Bone marrow (tissue), 2 donors: Measurements from ENCODE around the gene C4BPA.
A peak's percentile ranks its signal among the peaks of the same experiment; 100 is the strongest.

Experiments
- DNase-seq, 2 donors: peaks; one replicate each; lab custom pipeline; 2025; lab: John Stamatoyannopoulos, UW

Gene C4BPA

DNA sequence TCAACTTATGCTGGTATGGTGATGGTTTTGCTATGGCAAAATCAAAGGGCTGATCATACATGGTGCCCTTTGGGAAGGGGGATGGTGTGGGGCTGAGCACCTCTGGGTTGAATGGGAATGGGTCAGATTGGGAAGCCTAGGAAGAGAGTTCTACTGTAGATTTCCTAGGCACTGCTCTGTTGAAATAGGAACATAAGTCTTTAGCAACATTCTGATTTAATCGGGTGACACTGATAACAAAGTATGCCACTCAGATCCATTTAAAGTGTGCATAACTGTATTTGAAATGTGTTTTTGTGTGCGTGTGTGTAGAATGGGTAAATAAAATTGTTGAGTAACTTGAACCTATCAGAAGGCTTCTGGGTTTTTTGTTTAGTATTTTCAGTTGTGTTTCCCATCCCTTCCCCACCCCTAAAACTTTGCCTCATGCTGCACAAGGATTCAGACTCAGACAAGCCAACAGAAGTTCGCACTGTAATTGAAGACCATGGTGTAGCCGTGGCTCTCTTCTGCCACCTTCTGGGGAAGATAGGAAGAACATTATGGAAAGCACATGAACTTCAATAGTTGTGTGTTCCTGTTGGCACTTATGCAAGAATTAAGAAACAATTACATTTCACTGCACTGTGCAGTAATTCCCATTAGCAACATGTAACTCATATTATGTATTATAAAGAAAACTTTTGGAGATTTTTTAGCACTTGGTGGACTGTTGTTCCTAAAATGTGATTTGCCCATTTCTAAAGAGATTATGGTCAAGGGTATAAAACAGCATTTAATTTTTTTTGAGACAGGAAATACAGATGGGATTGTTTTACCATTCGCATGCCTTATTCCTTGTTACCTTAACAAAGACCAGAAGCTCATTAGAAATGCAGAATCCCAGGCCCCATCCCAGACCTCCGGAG is 26.3 kb upstream of the C4BPA start:
- DNase-seq: peak in 1 of 2 donors; percentile 74

DNA sequence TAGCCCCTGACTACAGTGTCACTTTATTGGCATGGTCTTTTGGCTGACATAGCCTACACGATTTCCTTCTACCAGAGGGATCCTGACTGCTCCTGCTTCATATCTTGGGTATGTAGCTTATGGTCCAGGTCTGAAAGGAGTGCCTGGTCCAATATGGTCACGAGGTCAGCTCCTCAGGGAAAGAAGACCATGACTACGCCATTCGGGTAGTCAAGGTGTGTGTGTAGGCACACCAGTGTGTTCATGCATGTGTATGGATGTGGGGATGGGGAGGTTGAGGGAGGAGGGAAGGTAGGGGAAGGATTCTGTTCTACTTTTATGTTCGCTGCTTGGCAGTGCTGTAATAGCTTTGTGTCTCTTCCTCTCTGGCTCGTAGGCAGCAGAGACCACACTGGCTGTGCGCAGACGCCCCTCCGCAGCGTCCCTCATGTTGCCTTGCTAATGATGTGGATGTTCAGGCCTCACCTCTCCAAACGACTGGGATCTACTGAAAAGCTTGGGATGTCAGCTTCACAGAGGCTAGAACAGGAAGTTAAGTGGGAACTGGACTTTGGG is 25.4 kb upstream of the C4BPA start:
- DNase-seq: no peak

DNA sequence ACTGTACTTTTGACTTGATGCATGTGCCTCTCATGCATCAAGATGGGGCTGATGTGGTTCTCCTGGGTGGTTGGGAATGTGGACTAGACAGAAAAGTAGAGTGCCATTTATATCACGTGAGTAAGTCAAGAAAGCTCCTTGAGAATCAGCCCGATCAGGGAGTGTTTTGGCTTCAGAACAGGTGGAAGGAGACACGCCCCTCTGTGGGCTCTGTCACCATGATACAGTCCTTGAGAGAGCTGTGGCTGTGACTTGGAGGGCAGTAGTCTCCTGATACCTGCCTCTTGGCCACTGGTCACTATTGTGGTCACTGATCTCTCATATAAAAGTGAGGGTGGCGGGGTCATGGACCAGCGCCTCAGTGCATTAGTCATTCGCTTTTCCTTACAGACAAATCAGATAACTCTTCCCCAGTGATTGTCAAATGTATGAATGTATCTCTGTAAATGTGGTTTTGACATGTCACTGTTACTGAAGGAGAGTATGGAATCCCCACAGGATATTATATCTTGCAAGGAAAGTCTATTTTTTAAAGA is 24.3 kb upstream of the C4BPA start:
- no peak for DNase-seq

DNA sequence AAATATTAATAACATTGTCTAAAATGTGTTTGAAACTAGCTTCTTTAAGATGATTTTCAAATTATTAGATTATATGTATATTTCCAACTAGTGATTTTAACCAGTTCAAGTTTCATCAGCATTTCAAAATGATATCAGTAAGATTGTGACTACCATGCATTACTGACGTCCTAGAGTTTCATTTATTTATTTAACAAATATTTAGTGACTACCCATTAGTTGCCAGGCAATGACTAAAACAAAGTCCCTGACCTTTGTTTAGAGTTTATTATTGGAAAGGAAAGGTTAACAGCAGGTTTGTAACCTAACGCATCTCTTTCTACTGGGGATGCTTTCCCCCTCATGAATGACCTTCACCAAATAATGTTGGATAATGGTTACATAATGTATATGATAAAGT is 22.9 kb upstream of the C4BPA start:
- no peak for DNase-seq

DNA sequence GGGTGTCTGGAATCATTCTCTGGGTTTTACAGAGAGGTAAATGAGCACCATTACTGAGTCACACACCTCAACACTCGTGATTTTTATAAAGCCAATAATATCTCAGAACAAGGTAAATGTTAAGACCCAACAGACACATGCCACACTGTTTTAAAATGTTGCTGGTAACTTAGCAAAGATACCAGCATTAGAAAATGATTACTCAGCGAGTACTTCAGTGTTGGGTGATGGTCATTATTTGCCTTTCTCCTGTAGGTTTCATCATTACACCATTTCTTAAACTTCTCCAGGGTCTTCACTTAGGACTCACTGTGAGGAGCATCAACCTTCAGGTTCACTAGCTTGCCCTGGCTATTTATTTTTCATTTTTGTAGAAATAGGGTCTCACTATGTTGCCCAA is 22.2 kb upstream of the C4BPA start:
- DNase-seq: no peak

DNA sequence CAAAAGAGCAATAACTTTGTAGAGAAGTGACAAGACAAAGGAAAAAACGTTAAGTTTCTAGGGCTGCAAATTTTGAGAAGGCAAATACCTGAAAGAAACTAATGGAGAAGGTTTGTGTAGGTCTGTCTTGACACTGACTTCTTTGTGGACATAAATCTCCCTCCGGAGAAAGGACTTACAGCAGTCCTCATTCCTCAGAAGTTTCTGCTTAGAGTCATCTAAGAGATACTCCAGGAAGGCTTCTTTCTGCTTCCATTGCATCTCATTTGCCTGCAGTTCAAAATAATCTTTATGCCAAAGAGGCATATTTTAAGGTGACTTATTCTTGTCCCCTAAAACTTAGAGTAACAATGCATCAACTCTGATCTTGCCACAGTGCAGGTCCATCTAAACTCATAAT is 19.8 kb upstream of the C4BPA start:
- DNase-seq: no peak

DNA sequence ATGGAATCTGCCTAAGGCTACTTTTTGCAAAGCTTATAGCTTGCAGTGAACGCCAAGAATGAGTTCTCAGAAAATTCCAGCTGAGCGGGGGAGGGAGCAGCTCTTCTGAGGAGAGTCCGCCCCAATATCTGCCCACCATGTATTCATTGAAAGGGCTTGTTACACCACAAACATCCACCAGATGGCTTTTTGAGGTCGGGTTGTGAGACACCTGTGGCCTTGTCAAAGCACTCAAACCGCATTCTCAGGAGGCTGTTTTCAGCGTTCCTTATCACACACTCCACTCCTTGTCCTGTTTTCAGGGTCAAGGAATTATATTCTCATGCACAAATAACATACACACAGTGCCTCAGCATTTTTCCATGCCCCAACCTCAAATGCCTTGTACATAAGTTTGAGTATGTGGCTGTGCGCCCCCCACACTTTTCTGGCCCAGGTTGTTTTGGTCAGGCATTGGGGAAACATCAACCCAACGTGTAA is 19.3 kb upstream of the C4BPA start:
- DNase-seq: peak in 1 of 2 donors; percentile 46

DNA sequence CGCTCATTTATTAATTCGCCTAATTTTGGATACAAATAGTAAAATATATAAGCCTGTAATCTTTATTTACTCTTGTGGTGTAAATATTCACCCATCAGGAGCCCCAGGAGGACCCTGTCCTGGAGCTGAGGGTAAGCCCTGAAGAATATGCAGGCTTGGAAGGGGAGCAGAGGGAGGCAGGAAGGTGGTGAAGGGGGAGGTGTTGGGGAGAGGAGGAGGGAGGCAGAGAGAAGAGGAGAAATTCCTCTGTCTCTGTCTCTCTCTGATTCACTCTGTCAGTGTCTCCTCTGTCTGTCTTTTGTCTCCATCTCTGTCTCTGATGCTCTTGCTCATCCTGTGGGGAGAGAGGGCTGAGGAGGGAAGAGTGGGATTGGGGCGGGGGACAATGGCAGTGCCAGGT is 18.1 kb upstream of the C4BPA start:
- DNase-seq: no peak

DNA sequence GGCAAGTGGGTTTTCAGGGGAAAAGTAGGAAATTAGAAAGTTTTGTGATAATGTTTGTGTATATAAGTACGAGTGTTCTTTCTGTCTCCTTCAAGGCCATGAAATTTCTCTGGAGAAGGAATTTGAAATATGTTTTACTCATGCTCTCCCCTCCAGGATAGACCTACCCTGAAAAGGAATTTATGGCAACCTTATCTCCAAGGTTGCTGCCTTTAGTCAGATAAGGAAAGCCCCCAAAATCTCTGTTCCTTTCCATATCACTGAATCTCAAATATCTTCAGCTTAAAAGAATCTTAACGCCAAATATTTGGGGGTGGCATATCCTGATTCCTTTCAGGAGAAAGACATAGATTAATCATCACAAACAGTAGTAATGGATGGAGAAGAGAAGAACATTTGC is 15.9 kb upstream of the C4BPA start:
- no peak for DNase-seq

DNA sequence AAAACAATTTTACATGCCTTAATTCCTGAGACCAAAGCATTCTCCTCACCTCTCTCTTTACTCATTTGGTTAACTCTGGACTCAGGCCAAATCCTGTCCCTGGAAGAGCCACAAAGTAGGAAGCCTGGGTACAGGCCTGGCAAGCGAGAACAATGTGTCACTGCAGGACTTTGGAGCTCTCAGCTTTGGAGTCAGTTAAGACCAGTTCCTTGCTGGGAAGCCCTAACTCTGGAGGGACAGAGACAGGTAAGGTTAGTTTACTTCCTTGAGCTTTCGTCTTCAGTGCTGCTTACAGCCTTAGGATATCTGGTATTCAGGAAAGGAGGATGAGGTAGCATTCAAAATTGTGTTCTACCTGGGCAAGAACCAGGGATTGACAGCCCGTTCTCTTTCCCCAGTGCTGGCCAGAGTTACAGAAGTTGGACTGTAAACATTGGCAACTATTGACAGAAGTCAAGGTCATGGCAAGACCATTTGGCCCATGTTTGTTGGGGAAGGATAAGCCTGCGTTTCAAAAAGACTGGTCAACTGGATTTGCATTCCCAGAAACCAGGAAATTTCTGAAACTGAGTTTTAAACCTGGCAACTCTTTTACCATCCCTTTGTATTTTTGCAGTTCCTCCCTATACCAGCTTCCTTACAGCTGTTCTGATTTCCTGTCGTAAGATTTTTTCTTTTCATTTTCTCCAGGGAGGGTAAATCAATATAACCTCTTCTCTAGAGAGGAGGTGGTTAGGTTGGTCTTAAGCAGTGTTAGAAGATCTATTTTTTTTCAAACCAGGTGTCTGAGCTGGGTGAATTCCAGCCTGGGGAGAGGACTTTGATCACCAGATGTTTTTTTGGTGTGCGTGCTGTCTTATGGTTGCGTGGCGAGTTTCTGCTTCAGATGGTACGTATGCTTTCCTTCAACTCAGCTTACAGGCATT is 15.1 kb upstream of the C4BPA start, which contains the start of gene C4BPB:
Gene C4BPB, plus strand, starts transcription at position 160 of the 926 bp plus-strand sequence. Its CDS starts 672 bp downstream, at position 832.
- no peak for DNase-seq

DNA sequence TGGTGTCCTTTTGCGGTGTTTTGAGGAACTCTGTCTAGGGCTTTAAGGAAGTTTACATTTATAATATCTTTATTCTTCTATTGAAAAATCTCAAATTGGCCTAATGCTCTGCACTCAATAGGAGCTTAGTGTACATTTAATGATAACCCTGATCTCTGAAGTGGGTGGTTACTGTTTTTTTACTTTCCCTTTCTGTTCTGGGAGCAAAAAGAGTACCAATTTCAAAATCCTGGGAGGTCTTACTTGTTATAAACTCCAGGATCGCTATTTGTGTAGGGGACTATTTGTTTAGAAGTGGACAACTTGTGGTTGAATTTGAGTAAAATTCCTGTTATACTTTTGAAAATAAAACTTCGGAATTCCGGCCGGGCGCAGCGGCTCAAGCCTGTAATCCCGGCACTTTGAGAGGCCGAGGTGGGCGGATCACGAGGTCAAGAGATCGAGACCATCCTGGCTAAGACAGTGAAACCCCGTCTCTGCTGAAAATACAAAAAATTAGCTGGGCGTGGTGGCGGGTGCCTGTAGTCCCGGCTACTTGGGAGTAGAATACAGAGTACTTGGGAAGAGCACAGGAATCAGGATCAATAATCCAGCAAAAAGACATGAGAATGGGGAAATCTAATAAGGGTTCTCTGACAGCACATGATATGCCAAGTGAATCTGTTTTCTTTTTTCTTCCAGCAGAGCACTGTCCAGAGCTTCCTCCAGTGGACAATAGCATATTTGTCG is 14.2 kb upstream of the C4BPA start:
- DNase-seq: no peak

DNA sequence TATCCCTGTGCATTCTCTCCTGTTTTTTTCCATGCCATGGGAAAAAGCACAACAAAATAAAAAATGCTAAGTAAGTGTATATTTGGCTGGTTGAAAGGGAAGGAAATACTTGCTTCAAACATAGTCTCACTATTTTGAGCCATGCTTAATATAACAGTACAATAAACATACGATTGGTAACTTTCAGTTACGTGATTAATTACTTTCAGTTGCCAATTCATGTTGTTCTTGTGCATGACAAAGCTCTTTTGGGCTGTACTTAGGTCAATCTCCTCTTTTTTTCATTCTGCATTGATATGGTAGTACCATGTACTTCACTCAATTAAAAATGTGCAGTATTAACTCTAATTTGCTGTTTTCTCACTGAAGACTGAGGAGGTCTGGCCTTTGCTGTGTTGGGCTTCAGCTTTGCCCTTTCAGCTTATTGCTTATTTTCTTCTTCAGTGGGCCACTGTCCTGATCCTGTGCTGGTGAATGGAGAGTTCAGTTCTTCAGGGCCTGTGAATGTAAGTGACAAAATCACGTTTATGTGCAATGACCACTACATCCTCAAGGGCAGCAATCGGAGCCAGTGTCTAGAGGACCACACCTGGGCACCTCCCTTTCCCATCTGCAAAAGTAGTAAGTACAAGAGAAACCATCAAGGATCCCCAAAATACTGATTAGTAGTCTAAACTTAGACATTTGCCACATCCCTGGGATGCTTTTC is 12.7 kb upstream of the C4BPA start:
- peak in 1 of 2 donors; percentile 3 for DNase-seq

DNA sequence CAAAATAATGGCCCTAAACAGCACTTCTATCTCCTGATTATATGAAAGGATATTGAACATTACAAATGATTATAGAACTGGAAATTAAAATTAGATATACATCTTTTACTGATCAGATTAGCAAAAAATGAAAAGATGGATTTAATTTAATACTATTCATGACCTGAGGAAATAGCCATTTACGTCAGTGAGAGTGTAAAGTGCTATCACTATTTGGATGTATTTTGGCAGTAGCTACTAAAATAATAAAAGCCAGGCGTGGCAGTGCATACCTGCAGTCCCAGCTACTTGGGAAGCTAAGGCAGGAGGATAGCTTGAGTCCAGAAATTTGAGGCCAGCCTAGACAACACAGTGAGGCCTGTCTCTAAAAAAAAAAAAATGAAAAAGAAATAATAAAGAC is 10.1 kb upstream of the C4BPA start:
- DNase-seq: no peak

DNA sequence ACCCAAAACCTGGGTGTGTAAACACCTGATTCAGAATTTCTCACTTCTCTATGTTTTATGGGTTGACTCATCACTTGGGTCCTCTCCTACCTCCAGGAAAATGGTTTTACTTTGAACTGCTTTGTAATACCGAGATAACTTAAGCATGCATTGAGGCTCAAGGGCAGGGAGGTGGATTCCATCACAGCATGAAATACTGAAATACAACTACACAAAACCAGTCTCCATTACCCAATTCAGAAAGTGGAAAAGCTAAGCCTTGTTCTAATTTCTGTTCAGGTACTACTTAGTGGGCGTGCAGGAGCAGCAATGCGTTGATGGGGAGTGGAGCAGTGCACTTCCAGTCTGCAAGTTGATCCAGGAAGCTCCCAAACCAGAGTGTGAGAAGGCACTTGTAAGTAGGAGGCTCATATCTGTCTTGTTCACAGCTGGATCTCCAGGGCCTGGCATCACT is 6.1 kb upstream of the C4BPA start:
- no peak for DNase-seq

DNA sequence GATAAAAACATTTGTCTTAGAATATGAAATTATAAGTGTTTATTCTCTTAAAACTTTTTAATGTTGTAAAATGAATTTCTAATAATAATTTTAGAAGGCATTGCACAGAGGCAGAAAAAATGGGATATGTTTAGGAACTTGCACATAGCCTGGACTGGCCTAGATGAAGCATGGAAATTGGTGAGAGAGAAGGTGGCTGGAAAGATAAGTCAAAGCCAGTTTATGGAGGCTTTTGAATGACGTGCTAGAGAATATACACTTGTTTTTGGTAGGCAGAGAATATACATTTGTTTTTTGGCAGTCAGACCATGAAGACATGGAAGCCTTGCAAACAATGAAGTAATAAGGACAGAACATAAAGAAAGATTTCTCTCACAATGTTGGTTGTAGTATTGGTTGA is 2.3 kb upstream of the C4BPA start:
- DNase-seq: no peak

DNA sequence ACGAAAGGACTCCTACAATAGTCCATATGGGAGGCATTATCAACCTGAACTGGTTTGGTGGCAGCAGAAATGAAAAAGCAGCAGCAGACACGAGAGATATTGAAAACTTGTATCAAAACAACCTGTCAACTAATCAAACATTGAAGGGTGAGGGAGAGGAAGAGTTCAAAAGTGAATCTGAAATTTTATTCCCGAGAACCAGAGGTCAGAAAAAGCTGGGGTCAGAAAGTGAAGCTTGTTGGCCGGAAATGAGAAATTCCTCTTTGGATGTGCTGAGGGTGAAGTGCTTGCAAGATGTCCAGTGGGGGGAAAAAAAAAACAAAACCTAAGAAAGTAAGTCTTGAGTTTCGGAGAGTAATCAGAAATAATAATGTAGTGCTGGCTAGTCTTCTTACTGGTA is 1.9 kb upstream of the C4BPA start:
- DNase-seq: no peak

DNA sequence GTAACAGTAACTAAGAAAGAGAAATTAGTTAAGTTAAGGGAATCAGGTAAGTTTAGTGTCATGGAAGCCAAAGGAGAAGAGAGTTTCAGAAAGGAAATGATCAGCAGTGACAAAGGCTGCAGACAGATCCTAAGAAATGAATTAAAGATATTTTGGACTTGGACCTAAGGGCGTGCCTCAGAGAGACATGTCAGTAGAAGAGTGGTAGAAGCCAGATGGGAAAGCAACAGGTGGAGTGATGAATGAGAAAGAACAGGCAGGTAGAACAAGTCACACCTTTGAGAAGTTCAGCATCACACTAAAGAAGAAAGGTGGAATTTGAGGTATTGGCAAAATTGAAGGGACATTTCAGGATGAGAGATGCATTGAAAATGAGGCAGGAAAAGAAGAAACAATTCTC is 1.4 kb upstream of the C4BPA start:
- no peak for DNase-seq

DNA sequence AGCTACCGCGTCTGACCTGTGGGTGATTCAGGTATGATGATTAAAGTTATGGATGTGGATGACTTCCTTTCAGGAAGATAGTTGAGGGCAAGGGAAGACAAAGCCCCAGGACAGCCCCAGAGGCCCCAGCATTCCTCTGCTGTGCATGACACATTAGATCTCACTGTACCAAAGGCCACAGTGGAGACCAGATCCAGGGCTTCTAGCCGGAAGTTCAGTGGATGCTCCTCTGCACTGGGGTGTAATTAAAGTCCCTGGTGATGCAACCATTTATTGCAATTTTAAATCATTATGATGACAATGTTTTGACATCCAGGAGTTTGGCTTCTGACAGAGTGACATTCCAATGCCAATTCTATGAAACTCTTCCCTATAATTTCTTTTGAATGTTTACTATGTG is 5.0 kb downstream of the C4BPA start:
- no peak for DNase-seq

DNA sequence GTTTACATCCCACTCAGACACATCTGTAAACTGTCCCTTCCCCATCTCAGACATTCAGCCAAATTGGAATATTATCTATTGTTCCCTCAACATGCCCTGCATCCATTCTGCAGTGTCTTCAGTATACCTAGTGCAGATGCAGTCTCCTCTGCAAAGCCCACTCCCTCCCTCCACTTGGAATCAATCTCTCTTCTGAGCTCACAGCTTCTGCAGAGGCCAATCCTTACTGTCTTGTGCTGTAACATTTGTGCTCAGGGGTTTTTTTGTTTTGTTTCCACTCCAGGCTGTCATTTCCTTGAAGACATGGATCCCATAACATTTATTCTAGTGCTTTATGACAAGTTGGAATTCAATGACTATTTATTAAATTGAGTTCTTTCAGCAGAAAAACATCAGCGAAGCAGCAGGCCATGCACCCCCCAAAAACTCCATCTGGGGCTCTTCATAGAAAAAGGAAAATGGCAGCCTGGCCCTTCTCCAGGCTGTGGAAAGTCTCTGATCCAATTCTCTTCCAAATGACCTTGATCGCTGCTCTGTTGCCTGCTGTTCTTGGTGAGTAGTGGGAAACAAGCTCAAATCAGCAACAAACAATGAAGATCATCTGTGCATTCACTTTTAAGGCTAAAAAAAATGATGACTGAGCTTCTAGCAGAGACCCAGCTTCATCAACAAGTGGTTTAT is 8.7 kb downstream of the C4BPA start:
- DNase-seq: no peak

DNA sequence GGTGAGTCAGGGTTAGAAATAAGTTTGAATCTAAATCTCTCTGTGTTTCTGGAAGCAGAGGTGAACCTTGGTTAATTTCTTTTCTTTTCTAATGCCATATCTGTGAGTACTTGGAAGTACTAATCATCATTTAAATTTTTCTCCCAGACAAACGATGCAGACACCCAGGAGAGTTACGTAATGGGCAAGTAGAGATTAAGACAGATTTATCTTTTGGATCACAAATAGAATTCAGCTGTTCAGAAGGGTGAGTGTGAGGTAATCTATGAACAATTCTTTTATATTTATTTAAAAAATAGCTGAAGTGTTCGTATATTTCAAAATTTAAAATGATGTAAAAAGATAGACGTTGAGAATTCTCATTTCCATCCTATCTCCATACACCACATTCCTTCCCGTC is 11.2 kb downstream of the C4BPA start:
- DNase-seq: no peak
